GM18951 (cell line): ENCODE results near the gene OR8H1.

Experiments used
- POLR2A ChIP-seq: IDR thresholded peaks from 4 replicates; pipeline ENCODE4 v1.6.1; 2011; ENCODE audit warnings: mild to moderate bottlenecking; ENCODE audit not compliant: insufficient read length, insufficient read depth; ENCODE audit errors: extremely low read depth
- in situ Hi-C: fragments of 300-500 bp; cut with MboI; formaldehyde crosslinking; loops from one replicate; pipeline ENCODE4 v1.12.0; 2022; ENCODE audit warnings: low sequenced_read_pairs, mixed read lengths, inconsistent platforms; ENCODE audit not compliant: unreplicated experiment

The OR8H1 gene, protein sequence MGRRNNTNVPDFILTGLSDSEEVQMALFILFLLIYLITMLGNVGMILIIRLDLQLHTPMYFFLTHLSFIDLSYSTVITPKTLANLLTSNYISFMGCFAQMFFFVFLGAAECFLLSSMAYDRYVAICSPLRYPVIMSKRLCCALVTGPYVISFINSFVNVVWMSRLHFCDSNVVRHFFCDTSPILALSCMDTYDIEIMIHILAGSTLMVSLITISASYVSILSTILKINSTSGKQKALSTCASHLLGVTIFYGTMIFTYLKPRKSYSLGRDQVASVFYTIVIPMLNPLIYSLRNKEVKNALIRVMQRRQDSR

GRCh38 chr11:56292154-56292553 is at the start of gene OR8H1:
Gene OR8H1 (minus strand): TSS chr11:56292254. CDS start chr11:56291062, 1,192 bp downstream.
- in situ Hi-C loops, result no loop called here
- TF ChIP-seq POLR2A, result no peak

- in situ Hi-C loops, result no loop called here
- TF ChIP-seq POLR2A, result no peak
Measured at GRCh38 chr11:56340289-56340688, 48.2 kb upstream of the OR8H1 start.

DNA sequence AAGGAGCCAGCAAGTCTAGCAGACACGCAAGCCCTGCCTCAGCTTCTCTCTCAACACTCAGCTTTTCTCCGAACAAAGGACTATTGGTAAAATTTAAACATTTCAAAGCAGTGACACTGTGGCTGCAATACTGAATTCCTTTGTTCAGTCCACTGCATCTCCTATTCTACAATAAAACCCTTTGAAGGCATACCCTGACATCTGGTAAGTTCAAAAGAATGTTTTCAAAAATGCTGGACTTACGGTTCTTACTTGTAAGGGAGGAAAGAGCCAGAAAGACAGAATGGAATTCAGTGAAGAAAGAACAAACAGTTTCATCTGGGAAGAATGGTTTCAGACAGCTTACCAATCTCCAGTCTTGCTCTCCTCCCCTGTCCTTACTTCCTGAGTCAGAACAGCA is 41.1 kb upstream of the OR8H1 start:
- in situ Hi-C loops, result no loop called here
- TF ChIP-seq POLR2A, result no peak

GRCh38 chr11:56331861-56332491 is 39.9 kb upstream of the OR8H1 start:
- TF ChIP-seq POLR2A, result no peak
- in situ Hi-C loops, result no loop called here

GRCh38 chr11:56314844-56315243 is 22.8 kb upstream of the OR8H1 start, which contains the start of gene OR8K3:
Gene OR8K3 (plus strand): TSS chr11:56315144. CDS start chr11:56318307, 3,163 bp downstream.
- TF ChIP-seq POLR2A, result no peak
- in situ Hi-C loops, result no loop called here

GRCh38 chr11:56307836-56308235 is 15.8 kb upstream of the OR8H1 start:
- in situ Hi-C loops, result no loop called here
- no peak for TF ChIP-seq POLR2A

DNA sequence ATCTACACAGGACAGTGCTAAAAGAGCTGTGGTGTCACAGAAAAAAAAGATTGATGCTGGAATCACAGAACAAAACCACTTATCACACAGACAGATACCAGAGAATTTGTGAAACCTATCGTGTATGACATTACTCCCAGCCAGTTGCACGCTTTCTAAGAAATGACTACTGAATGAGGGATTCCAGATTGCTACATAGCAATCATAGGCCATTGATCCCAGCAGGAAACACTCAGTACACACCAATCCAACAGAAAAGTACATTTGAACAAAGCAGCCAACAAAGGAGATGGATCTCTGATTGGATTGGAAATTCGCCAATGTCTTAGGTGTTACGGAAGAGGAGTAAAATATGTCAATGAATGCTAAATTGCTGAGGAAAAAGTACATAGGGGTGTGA is 4.8 kb upstream of the OR8H1 start:
- in situ Hi-C loops, result no loop called here
- no peak for TF ChIP-seq POLR2A

- in situ Hi-C loops, result no loop called here
- no peak for TF ChIP-seq POLR2A
Measured at GRCh38 chr11:56273854-56274253, 18.2 kb downstream of the OR8H1 start, which contains the start of gene OR5T1. Gene OR5T1 (plus strand): TSS chr11:56274154. CDS start chr11:56275639, 1,485 bp downstream.

DNA sequence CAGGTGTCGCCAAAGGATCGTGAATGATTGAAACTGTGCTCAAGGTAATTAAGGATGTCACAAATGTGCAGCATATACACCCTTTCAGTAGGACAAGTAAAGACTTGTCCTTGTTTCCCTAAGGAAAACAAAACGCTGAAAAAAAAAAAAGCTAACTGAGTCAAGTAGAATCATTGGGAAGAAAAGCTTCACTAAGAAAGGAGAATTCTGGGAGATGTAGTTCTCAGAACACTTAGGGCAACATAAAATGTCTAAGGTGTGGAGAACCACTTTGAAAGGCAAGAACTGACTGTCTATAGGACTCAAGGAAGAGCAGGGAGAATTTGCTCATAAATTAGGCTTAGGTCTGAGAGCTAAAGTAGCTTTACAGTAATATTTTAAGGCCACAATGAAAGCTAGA is 21.0 kb downstream of the OR8H1 start:
- TF ChIP-seq POLR2A, result no peak
- in situ Hi-C loops, result no loop called here

- in situ Hi-C loops, result no loop called here
- no peak for TF ChIP-seq POLR2A
Measured at GRCh38 chr11:56251954-56252353, 40.1 kb downstream of the OR8H1 start, which contains the start of gene OR5T3. Gene OR5T3 (plus strand): TSS chr11:56252254. CDS start chr11:56252254, 0 bp downstream.
